HG02642 (cell line): ENCODE data around the gene TMEM163.
"Not testable (repeated sequence)": the region's sequence is repeated elsewhere in the genome, so short reads cannot be mapped to it uniquely, and the experiment has no call there.

Experiments used
- ATAC-seq: cut with Tn5 transposase; IDR thresholded peaks from one replicate; pipeline ENCODE4 v1.9.1; 2021; ENCODE audit warnings: mild to moderate bottlenecking; ENCODE audit not compliant: unreplicated experiment, poor library complexity

Gene TMEM163

GRCh38 chr2:134501476-134502091, 217.2 kb downstream of the TMEM163 start:
- ATAC-seq: no peak

DNA sequence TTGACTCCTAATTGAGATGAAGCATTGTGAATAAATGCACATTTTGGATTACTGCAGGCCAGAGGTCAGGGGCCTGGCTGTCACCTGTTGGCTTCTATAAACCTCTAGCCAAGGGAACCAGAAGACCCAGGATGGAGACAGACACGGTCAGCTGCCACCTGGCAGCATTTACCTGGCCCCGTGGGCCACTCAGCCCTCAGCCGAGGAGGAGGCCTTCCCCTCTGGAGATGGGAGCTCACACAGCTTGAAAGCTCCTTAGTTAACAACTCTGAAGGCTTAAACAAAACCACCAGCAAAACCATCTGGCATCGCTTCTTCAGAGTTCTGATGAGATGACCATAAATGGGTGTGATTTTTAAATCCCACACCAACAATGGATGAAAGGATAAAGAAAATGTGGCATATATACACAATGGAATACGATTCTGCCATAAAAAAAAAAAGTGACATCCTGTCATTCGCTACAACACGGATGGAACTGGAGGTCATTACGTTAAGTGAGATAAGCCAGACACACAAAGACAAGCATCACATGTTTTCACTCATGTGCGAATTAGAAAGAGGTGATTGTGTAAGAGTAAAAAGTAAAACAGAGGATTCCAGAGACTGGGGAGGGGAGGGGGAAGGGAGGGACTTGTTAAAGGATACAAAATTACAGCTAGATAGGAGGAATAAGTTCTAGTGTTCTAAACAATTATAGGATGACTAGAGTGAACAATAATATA, 218.4 kb downstream of the TMEM163 start:
- ATAC-seq: no peak

- no peak for ATAC-seq
These were observed 219.4 kb downstream of the TMEM163 start for GRCh38 chr2:134499307-134499926.

DNA sequence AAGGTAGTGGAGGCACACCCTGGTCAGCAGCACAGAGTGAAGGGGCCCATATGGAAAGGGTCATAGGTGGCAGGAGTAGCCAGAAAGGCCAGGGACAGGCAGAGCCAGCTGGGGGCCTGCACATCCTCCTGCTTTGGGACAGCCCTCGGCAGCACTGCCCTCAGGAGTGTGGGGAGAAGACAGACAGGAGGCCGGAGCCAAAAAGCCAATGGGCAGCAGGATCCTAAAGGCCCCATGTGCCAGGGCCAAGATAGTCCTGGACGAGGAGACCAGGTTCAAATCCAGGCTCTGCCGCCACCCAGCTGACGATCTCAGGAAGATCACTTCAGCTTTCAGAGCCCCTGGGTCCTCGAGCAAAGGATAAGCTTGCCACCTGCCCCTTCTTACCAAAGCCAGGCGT, 220.1 kb downstream of the TMEM163 start:
- ATAC-seq: no peak

GRCh38 chr2:134493797-134494196, 225.0 kb downstream of the TMEM163 start:
- no peak for ATAC-seq

GRCh38 chr2:134491771-134492441, 226.9 kb downstream of the TMEM163 start:
- no peak for ATAC-seq

DNA sequence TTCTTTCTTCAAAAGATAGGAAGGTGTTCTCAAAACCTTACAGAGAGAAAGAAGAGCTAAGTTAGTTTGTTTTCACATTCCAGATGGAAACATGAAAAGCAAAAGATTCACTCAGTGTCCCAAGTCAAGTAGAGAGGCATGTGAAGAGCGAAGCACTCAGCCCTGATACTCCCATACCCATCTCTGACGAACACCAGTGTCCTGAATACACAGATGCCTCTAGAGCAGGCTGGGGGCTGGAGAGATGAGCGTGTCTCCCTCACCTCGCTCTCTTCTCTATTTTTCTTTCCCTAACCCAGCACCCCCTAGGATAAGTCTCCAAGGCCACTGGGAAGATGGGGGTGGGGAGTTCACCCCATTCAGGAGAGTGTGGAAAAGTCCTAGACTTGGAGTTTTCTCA, 227.8 kb downstream of the TMEM163 start:
- no peak for ATAC-seq

- ATAC-seq: no peak
These were observed 228.2 kb downstream of the TMEM163 start for GRCh38 chr2:134490559-134490958.

- ATAC-seq: no peak
These were observed 228.9 kb downstream of the TMEM163 start for GRCh38 chr2:134489732-134490384.

- ATAC-seq: no peak
These were observed 235.9 kb downstream of the TMEM163 start for GRCh38 chr2:134482766-134483340.

DNA sequence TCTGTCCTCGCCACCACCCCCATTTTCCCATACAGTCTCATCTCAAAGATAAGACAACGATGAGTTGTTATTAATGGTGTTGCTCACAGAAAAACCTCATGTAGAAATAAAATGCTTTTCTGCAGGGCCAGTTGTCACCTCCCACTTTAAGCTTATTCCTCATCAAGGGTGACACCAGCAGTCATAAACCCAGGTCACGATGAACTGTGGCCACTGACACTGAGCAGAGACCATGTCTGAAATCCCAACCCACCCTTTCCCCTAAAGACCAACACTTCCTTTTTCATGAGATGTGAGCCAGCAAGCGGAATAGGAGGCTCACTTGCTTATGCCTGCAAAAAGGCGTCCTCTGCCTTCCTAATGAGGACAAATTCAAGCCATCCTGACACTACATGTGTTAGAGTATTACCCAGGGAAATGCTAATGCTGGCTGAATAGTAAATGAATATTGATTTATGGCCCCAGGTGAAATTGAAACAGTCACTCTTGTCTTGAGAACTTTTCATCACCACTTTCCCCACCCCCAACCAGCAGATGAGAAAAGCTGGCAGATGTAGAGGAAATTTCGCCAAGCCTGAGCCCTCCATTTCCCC, 236.6 kb downstream of the TMEM163 start:
- ATAC-seq: no peak

DNA sequence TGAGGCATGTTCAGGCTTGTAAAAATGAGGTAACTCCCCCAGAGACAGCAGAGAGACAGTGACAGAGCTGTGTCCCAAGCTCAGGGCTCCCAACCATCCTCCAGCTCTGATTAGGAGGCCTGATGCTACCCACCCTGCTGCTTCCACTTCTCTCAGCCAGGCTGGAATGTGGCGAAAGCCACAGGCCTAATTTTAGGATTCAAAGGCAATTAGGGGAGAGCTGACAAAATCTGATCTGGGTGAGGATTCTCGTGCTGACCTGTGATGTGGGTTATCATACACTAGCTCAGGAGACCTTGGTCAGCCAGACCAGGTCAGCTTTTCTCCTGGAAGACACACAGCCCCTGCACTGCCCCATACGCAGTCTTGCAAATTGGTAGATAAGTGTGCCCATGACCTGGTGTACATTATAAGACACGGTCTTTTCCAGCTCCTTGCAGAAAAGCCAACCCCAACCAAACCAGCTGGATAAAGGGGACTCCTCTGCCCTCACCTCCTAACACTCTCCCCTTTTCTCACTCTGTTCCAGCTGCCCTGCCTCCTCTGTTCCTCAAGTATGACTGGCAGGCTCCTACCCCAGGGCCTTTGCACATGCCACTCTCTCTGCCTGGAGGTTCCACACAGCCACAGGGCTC, 239.0 kb downstream of the TMEM163 start:
- no peak for ATAC-seq

DNA sequence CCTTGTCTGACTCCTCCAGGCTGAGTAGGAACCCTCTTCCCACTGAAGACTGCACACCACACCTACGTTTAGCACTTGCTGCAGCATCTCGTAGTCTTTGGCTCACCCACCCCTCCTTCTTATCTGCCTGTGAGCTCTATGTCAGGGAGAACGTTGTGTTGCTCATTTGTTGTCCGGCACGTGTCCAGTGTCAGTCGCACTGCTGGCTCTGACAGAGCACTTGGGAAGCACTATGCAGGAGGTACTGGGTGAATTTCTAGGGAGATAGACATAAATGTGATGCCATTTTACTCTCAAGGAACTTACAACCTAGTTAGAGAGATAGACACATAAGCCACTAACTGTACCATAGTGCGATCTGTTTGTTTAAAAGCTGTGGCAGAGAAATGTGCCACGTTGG, 241.8 kb downstream of the TMEM163 start:
- not testable (repeated sequence) for ATAC-seq

- ATAC-seq: no peak
These were observed 248.1 kb downstream of the TMEM163 start for GRCh38 chr2:134470561-134471168.

DNA sequence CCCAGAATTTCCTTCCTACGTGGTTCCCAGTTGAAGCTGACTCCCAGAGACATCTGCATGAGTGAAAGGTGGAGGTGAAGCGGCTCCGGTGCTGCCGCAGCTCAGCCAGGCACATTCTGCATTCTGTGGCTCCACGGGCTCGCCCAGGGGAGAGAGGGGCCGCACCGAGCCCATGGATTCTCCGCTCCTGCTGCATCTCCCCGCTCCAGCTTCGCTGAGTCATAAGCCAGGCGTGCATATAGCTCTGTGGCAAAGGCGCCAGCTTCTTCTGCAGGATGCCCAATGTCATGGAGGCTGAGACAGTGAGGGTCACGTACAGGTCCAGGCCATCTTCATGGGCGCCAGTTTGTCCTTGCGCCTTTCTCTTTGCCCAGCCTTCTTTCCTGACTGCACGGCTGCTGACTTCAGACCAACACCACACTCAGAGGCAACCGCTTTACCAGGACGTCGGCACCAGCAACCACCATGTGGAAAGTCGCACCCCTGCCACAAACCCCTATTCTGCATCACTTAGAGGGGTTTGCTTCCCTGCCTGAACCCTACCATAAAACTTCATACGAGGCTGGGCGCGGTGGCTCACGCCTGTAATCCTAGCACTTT, 249.2 kb downstream of the TMEM163 start:
- no peak for ATAC-seq

DNA sequence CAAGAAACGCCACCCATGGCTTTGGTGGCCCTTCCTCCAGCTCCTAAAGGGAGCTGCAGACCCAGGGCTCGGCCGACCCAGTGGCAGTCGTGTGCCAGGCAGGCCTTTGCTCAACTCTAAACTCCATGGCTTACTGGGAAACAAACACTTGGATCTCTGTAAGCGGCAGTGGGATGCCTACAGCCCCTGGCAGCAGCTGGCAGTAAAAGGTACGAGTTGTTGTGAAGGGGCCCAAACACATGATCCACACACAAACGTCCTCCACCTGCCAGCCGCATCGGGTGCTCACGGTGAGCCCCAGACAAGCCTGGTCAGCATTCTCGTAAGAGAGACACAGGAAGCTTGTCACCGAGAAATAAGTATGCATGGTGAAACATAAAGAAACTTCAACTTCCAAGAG, 250.0 kb downstream of the TMEM163 start:
- ATAC-seq: no peak

GRCh38 chr2:134468164-134468563, 250.6 kb downstream of the TMEM163 start:
- ATAC-seq: no peak

DNA sequence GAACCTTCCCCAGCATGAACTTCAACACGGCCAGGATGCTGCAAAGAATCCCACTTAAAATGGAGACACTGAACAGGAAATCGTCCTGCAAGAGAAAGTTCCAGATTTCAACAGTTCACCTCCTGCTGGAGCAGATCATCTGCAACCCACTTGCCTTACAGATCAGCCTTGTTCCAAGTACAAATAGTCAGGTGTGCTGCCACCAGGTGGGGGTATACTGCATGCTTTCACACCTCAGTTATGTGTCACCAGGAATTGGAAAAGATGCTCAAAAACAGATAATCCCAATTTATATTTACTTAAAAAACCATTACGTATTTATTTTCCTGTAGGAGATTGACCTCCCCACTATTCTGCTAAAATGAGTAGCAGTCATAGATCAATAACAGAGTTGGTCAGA, 252.7 kb downstream of the TMEM163 start:
- ATAC-seq: no peak
